GM21717 (cell line): ENCODE data around the gene SLC19A3.

Experiments
- ATAC-seq: cut with Tn5 transposase; IDR thresholded peaks from one replicate; pipeline ENCODE4 v1.9.1; 2021; ENCODE audit warnings: mild to moderate bottlenecking, moderate library complexity; ENCODE audit not compliant: unreplicated experiment

Gene SLC19A3

GRCh38 chr2:227634201-227634600 lies 83.6 kb downstream of the SLC19A3 start:
- no peak for ATAC-seq
